ENCODE results near the gene BCAT1.

BCAT1 gene

GRCh38 chr12:24881724-24882371 lies 67.1 kb downstream of the BCAT1 start:
- no peak overlapping the region for H2BK5ac ChIP-seq (ENCODE audit: low read length)
- no peak overlapping the region for H3K14ac ChIP-seq (ENCODE audit: low read length)
- no peak overlapping the region for H2BK15ac ChIP-seq (ENCODE audit: low read length)
- no peak overlapping the region for H3K23ac ChIP-seq (ENCODE audit: low read depth, low read length, poor library complexity)
- H3K27ac ChIP-seq (replicated peaks; ENCODE audit: low read length), result no peak overlapping the region
- H3K9me3 ChIP-seq (replicated peaks in 1 of 2; ENCODE audit: control insufficient read depth in 2 of 2, insufficient read depth in 1 of 2, low read depth in 1 of 2, low read length in 2 of 2), result peaks cover 0 to 4% of the 10 kb centered on the region in 2 donors
- no peak overlapping the region for H2BK120ac ChIP-seq (ENCODE audit: low read depth, low read length)
- H4K91ac ChIP-seq (ENCODE audit: low read depth, low read length, poor library complexity), result no peak overlapping the region
- no peak overlapping the region for H3K9ac ChIP-seq (ENCODE audit: low read depth, low read length, poor library complexity)
- H2AFZ ChIP-seq (ENCODE audit: low read length), result no peak overlapping the region
- no peak overlapping the region for H3K4ac ChIP-seq (ENCODE audit: low read length)
- H3K4me3 ChIP-seq (ENCODE audit: low read length in 2 of 2), result no peak overlapping the region
- H3K18ac ChIP-seq (ENCODE audit: low read length), result no peak overlapping the region
- H3K4me2 ChIP-seq (ENCODE audit: insufficient read depth, low read length, poor library complexity, severe bottlenecking), result no peak overlapping the region
- no peaks in the 10 kb centered on the region for H3K27me3 ChIP-seq (ENCODE audit: control insufficient read depth in 3 of 3, insufficient read depth in 3 of 3, low read depth in 1 of 3, low read length in 3 of 3)
- whole genome bisulfite sequencing, 2 donors (ENCODE audit: extremely low coverage in 2 of 2, insufficient read length in 2 of 2, insufficient replicate concordance in 1 of 2), result no CpG with 5 or more reads among the region's 4 CpGs
- no peaks in the 10 kb centered on the region for H3K79me1 ChIP-seq (ENCODE audit: low read depth, low read length)
- H4K8ac ChIP-seq (ENCODE audit: low read depth, low read length), result no peak overlapping the region
- H2BK12ac ChIP-seq (ENCODE audit: low read length), result no peak overlapping the region
- no peaks in the 10 kb centered on the region for H3K4me1 ChIP-seq (ENCODE audit: control insufficient read depth in 2 of 2, insufficient read depth in 1 of 2, low read depth in 1 of 2, low read length in 2 of 2)
- peaks cover 8 to 90% of the 10 kb centered on the region in 2 donors for H3K36me3 ChIP-seq (replicated peaks in 1 of 2; ENCODE audit: control insufficient read depth in 2 of 2, insufficient read depth in 2 of 2, low read length in 2 of 2)
- DNase-seq (ENCODE audit: low spot score), result no peak
- no peak overlapping the region for H2AK5ac ChIP-seq (ENCODE audit: low read depth, low read length)

GRCh38 chr12:24881227-24881626 lies 67.7 kb downstream of the BCAT1 start:
- Histone ChIP-seq H2AFZ (ENCODE audit: low read length) (no peak overlapping the region), H3K23ac (ENCODE audit: low read depth, low read length, poor library complexity) (no peak overlapping the region), H3K18ac (ENCODE audit: low read length) (no peak overlapping the region), H2BK15ac (ENCODE audit: low read length) (no peak overlapping the region), H3K4me3 (ENCODE audit: low read length in 2 of 2) (no peak overlapping the region), H3K79me1 (ENCODE audit: low read depth, low read length) (no peaks in the 10 kb centered on the region), H4K91ac (ENCODE audit: low read depth, low read length, poor library complexity) (no peak overlapping the region), H3K4me2 (ENCODE audit: insufficient read depth, low read length, poor library complexity, severe bottlenecking) (no peak overlapping the region), H3K36me3 (replicated peaks in 1 of 2; ENCODE audit: control insufficient read depth in 2 of 2, insufficient read depth in 2 of 2, low read length in 2 of 2) (peaks cover 10 to 91% of the 10 kb centered on the region in 2 donors), H3K9me3 (replicated peaks in 1 of 2; ENCODE audit: control insufficient read depth in 2 of 2, insufficient read depth in 1 of 2, low read depth in 1 of 2, low read length in 2 of 2) (peaks cover 0 to 4% of the 10 kb centered on the region in 2 donors), H4K8ac (ENCODE audit: low read depth, low read length) (no peak overlapping the region), H3K4me1 (ENCODE audit: control insufficient read depth in 2 of 2, insufficient read depth in 1 of 2, low read depth in 1 of 2, low read length in 2 of 2) (no peaks in the 10 kb centered on the region), H2BK12ac (ENCODE audit: low read length) (no peak overlapping the region), H3K27me3 (ENCODE audit: control insufficient read depth in 3 of 3, insufficient read depth in 3 of 3, low read depth in 1 of 3, low read length in 3 of 3) (no peaks in the 10 kb centered on the region), H2AK5ac (ENCODE audit: low read depth, low read length) (no peak overlapping the region), H3K9ac (ENCODE audit: low read depth, low read length, poor library complexity) (no peak overlapping the region), H3K14ac (ENCODE audit: low read length) (no peak overlapping the region), H3K27ac (replicated peaks; ENCODE audit: low read length) (no peak overlapping the region), H3K4ac (ENCODE audit: low read length) (no peak overlapping the region), H2BK120ac (ENCODE audit: low read depth, low read length) (no peak overlapping the region), H2BK5ac (ENCODE audit: low read length) (no peak overlapping the region)
- no peak for DNase-seq (ENCODE audit: low spot score)
- no CpG with 5 or more reads among the region's 8 CpGs for WGBS, 2 donors (ENCODE audit: extremely low coverage in 2 of 2, insufficient read length in 2 of 2, insufficient replicate concordance in 1 of 2)

GRCh38 chr12:24880732-24881131 lies 68.2 kb downstream of the BCAT1 start:
- H3K79me1 ChIP-seq (ENCODE audit: low read depth, low read length), result no peaks in the 10 kb centered on the region
- DNase-seq (ENCODE audit: low spot score), result no peak
- no peak overlapping the region for H4K8ac ChIP-seq (ENCODE audit: low read depth, low read length)
- H2AFZ ChIP-seq (ENCODE audit: low read length), result no peak overlapping the region
- H2BK12ac ChIP-seq (ENCODE audit: low read length), result no peak overlapping the region
- no peaks in the 10 kb centered on the region for H3K27me3 ChIP-seq (ENCODE audit: control insufficient read depth in 3 of 3, insufficient read depth in 3 of 3, low read depth in 1 of 3, low read length in 3 of 3)
- H3K4me2 ChIP-seq (ENCODE audit: insufficient read depth, low read length, poor library complexity, severe bottlenecking), result no peak overlapping the region
- H3K18ac ChIP-seq (ENCODE audit: low read length), result no peak overlapping the region
- no peak overlapping the region for H3K4ac ChIP-seq (ENCODE audit: low read length)
- peaks cover 0 to 4% of the 10 kb centered on the region in 2 donors for H3K9me3 ChIP-seq (replicated peaks in 1 of 2; ENCODE audit: control insufficient read depth in 2 of 2, insufficient read depth in 1 of 2, low read depth in 1 of 2, low read length in 2 of 2)
- no peak overlapping the region for H3K23ac ChIP-seq (ENCODE audit: low read depth, low read length, poor library complexity)
- no peak overlapping the region for H3K9ac ChIP-seq (ENCODE audit: low read depth, low read length, poor library complexity)
- WGBS, 2 donors (ENCODE audit: extremely low coverage in 2 of 2, insufficient read length in 2 of 2, insufficient replicate concordance in 1 of 2), result no CpG with 5 or more reads among the region's 5 CpGs
- H3K14ac ChIP-seq (ENCODE audit: low read length), result no peak overlapping the region
- H2BK5ac ChIP-seq (ENCODE audit: low read length), result no peak overlapping the region
- no peak overlapping the region for H3K4me3 ChIP-seq (ENCODE audit: low read length in 2 of 2)
- no peak overlapping the region for H4K91ac ChIP-seq (ENCODE audit: low read depth, low read length, poor library complexity)
- H2AK5ac ChIP-seq (ENCODE audit: low read depth, low read length), result no peak overlapping the region
- H3K27ac ChIP-seq (replicated peaks; ENCODE audit: low read length), result no peak overlapping the region
- H3K36me3 ChIP-seq (replicated peaks in 1 of 2; ENCODE audit: control insufficient read depth in 2 of 2, insufficient read depth in 2 of 2, low read length in 2 of 2), result peaks cover 10 to 92% of the 10 kb centered on the region in 2 donors
- no peaks in the 10 kb centered on the region for H3K4me1 ChIP-seq (ENCODE audit: control insufficient read depth in 2 of 2, insufficient read depth in 1 of 2, low read depth in 1 of 2, low read length in 2 of 2)
- H2BK15ac ChIP-seq (ENCODE audit: low read length), result no peak overlapping the region
- no peak overlapping the region for H2BK120ac ChIP-seq (ENCODE audit: low read depth, low read length)

GRCh38 chr12:24879644-24880043 lies 69.3 kb downstream of the BCAT1 start:
- no CpG with 5 or more reads among the region's 2 CpGs for WGBS, 2 donors (ENCODE audit: extremely low coverage in 2 of 2, insufficient read length in 2 of 2, insufficient replicate concordance in 1 of 2)
- Histone ChIP-seq H2BK15ac (ENCODE audit: low read length) (no peak overlapping the region), H4K8ac (ENCODE audit: low read depth, low read length) (no peak overlapping the region), H3K9me3 (replicated peaks in 1 of 2; ENCODE audit: control insufficient read depth in 2 of 2, insufficient read depth in 1 of 2, low read depth in 1 of 2, low read length in 2 of 2) (peaks cover 0 to 4% of the 10 kb centered on the region in 2 donors), H2BK120ac (ENCODE audit: low read depth, low read length) (no peak overlapping the region), H3K79me1 (ENCODE audit: low read depth, low read length) (no peaks in the 10 kb centered on the region), H2AK5ac (ENCODE audit: low read depth, low read length) (no peak overlapping the region), H3K9ac (ENCODE audit: low read depth, low read length, poor library complexity) (no peak overlapping the region), H3K18ac (ENCODE audit: low read length) (no peak overlapping the region), H2BK5ac (ENCODE audit: low read length) (no peak overlapping the region), H3K4me1 (ENCODE audit: control insufficient read depth in 2 of 2, insufficient read depth in 1 of 2, low read depth in 1 of 2, low read length in 2 of 2) (no peaks in the 10 kb centered on the region), H2AFZ (ENCODE audit: low read length) (no peak overlapping the region), H3K36me3 (replicated peaks in 1 of 2; ENCODE audit: control insufficient read depth in 2 of 2, insufficient read depth in 2 of 2, low read length in 2 of 2) (peaks cover 10 to 95% of the 10 kb centered on the region in 2 donors), H4K91ac (ENCODE audit: low read depth, low read length, poor library complexity) (no peak overlapping the region), H3K4me2 (ENCODE audit: insufficient read depth, low read length, poor library complexity, severe bottlenecking) (no peak overlapping the region), H3K14ac (ENCODE audit: low read length) (no peak overlapping the region), H3K4ac (ENCODE audit: low read length) (no peak overlapping the region), H2BK12ac (ENCODE audit: low read length) (no peak overlapping the region), H3K27ac (replicated peaks; ENCODE audit: low read length) (no peak overlapping the region), H3K23ac (ENCODE audit: low read depth, low read length, poor library complexity) (no peak overlapping the region), H3K4me3 (ENCODE audit: low read length in 2 of 2) (no peak overlapping the region), H3K27me3 (ENCODE audit: control insufficient read depth in 3 of 3, insufficient read depth in 3 of 3, low read depth in 1 of 3, low read length in 3 of 3) (no peaks in the 10 kb centered on the region)
- DNase-seq (ENCODE audit: low spot score), result no peak

Measured in neuronal stem cell (in vitro differentiated cells).